Activated CD8-positive, alpha-beta memory T cell treated with anti-CD3 and anti-CD28 coated beads for 48 hours (primary cell): ENCODE measurements around the gene H1-8.
"Not testable (repeated sequence)": the region's sequence is repeated elsewhere in the genome, so short reads cannot be mapped to it uniquely, and the experiment has no call there.

Experiments
- DNase-seq, 3 experiments: peaks; one replicate each; pipeline ENCODE4 v3.0.0-alpha.2; 2020; ENCODE audit warnings: low read depth in 2 of 3, low spot score in 2 of 3

H1-8 gene

DNA sequence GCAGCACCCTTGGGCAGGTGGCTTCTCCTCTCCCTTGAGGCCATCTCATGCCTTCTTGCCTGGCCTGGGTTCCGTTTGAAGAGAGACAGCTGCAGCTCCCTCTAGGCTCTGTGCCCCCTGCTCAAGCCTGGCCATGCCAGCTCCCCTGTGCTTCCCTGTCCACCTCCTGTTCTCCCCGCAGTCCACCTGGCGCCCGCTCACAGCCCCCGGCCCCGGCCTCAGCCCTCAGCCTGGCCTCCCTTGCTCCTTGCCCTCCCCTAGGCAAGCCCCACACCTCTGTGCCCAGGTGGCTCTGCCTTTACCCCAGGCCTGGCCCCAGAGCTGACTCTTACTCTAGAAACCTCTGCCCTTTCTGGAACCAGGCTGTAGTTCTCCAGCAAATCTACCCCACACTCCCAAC, 28.4 kb upstream of the H1-8 start:
- no peak for DNase-seq

GRCh38 chr3:129515108-129515820, 27.7 kb upstream of the H1-8 start:
- not testable (repeated sequence) for DNase-seq

DNA sequence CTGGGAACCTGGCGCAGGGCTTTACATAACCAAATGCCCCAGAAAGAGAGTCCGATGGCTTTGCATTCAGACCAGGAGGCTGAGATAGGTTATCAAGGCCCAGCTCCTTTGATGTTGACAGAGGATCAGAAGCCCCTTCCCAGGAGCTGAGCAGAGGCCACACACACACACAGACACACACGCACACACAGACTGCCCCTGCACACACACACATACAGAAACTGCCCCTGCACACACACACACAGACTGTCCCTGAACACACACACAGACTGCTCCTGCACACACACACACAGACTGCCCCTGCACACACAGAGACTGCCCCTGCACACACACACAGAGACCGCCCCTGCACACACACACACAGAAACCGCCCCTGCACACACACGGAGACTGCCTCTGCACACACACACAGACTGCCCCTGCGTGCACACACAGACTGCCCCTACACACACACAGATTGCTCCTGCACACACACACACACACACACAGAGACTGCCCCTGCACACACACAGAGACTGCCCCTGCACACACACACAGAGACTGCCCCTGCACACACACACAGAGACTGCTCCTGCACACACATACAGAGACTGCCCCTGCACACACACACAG, 27.0 kb upstream of the H1-8 start:
- DNase-seq = not testable (repeated sequence)

DNA sequence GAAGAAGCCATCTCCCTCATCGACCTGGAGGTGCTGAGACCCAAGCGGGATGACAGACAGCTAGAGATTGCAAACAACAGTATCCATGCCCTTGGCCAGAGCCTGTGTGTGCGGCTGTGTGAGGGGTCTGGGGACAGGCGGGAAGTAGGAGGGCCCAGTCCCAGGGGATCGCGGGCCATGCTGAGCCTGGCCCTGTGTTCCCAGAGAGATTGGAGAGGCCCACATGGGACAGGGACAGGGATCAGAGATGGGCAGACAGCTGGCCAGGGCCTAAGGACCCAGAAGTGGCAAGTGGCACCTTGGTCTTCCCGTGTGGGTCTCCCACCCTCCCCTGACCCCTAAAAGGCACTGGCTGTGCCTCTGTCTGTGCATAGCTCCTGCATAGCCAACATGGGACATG, 25.5 kb upstream of the H1-8 start:
- DNase-seq = no peak

DNA sequence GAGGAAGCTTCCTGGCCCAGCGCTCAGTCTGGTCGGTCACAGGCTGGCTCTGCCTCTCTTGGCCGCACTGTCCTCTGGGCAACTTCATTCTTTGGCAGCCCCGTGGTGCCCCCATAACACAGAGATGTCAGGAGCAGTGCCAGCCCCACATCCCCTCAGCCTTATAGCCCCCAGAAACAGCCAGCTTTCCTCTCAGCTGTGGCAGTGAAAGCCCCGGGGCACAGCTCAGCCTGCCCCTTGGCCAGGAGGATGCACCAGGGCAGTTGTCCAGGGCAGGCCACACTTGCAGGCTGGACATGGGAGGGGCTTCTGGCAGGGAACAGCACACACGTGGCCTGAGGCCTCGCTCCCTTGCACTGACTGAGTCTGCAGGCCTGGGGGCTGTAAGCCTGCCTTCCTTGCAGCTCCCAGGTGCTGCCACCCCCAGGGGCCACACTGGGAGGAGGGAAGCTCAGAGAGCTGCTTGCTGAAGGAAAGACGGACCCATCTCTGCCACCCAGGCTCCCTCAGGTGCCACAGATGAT, 24.9 kb upstream of the H1-8 start:
- DNase-seq = no peak

DNA sequence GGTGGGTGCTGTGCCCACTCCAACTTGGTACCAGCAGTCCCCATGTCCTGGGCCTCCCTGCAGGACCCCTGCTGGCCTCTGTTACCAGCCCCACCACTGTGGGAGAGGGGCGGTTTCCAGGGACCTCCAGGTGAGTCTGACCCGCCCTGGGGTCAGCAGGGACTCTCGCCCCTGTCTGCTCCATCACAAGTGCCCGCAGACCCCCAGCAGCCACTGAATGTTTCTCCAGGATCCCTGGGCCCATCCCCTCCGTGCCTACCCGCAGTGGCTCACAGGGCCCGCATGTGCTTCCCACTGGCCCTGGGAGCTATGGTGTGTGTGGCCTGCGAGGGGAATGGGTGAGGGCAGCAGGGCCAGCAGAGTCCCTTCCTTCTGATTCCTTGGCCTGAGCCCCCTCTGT, 24.4 kb upstream of the H1-8 start:
- DNase-seq = no peak

DNA sequence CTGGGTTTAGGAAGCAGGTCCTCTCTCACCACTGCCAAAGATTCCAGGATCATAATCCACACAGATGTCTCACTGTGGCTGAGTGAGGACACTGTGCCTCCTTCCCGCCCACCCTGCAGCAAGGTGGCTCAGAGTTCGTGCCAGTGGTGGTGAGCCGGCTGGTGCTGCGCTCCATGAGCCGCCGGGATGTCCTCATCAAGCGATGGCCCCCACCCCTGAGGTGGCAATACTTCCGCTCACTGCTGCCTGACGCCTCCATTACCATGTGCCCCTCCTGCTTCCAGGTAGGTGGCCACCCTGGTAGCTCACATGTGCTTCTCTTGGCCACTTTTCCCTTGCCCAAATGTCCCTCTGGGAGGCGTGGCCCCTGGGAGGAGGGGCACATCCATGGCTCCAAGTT, 23.5 kb upstream of the H1-8 start:
- DNase-seq = no peak

DNA sequence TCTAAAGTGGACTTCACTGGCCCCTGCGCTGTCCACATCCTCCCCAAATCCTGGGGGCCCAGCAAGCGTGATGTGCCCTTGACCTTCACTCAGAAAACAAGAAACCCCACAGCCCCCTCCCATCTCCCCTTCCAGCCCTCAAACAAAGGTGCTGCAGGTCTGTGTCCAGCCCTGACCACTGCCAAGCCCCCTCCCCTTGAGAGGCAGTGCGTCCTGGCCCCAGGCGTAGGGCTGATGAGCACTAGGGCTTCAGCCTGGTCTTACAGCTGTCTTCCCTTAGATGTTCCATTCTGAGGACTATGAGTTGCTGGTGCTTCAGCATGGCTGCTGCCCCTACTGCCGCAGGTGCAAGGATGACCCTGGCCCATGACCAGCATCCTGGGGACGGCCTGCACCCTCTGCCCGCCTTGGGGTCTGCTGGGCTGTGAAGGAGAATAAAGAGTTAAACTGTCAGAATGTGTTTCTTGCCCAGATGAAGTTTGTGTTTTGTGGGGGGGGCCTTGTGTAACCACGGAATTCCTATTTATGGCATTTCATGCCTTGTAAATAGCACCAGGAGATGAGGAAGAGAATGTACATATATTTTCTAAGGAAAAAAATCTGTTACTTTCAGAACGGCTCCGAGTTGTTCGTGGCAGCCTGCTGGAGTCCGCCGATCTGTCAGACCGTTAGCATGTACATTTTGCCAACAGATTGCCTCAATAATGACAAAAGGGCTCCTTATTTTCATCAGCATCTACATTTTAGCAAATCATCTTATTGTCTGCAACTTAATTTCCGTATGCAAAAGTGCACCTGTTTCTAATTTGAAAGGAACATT, 22.9 kb upstream of the H1-8 start:
- DNase-seq = no peak

GRCh38 chr3:129520960-129521359, 22.0 kb upstream of the H1-8 start:
- DNase-seq = no peak

- DNase-seq = no peak
Measured at GRCh38 chr3:129521611-129522010, 21.4 kb upstream of the H1-8 start.

DNA sequence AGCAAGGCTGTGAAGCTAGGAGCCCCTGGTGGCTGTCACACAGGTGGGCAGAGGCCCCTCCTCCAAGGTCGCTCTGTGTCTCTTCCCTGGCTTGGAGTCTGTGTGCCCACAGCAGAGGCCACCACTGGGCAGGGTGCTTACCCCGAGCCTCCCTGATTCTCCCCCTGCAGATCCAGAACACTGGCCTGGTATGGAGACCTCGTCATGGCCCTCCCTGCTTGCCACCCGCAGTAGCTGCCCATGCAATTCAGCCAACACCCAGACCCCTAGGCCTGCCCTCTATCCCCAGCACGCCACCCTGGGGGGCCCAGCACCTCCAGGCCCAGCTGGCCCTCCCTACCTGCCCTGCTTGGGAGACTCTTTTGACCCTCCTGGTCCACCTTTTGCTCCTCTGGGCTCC, 20.0 kb upstream of the H1-8 start:
- DNase-seq = no peak

GRCh38 chr3:129524081-129524480, 18.9 kb upstream of the H1-8 start:
- DNase-seq = no peak

DNA sequence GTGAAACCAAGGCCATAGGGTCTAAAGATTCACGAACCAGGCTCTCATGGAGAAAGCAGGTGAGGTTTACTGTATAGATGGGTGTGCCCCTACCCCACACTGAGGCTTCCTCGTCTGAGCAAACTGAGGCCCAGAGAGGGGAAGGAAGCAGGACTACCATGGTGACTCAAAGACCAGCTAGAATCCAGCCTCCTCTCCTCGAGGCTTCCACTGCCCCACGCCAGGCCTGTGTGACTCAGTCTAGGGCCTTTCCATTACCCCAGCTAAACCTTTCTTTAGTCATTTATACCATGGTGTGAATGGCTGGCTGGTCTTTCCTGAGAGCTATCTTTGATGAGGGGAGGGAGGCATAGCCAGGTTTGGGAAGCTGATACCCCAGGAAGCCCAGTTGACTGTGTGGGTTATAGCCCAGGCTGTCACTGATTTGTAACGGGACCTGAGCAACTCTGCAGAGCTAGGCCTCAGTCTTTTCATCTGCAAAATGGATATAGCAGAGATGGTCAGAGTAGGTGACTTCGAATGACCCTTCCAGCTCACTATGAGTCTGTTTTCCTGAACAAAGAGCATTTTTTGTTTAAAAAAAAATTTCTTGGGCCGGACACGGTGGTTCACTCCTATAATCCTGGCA, 17.5 kb upstream of the H1-8 start:
- no peak for DNase-seq

DNA sequence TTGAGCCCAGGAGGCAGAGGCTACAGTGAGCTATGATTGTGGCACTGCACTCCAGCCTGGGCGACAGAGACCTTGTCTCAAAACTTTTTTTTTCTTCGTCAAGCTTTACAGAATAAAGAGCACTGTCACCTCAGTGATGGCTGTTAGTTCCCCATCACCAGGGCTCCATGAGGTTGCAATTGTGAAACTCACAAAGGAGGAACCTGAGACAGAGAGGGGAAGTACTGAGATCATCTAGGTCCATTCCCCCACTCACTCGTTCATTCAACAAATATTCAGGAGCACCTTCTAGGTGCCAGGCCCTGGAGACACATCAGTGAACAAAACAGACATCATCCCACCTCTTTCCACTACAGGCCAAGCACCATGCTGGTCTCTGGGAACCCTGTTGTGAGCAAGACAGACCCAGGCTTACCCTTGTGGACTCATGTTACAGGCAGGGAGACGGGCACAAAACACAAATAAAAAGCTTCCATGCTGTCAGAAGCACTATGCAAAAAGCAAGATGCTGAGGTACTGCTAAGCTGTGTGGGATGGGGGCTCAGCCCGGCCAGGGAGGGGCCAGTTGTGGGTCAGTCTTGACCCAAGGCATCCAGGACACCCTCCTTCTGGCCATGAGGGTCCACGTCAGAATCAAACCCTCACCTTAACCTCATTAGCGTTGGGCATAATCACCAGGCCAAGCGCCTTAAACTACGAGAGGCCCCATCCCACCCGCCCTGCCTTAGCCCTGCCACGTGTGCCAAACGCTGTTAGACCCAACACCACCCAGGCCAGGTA, 16.7 kb upstream of the H1-8 start:
- no peak for DNase-seq

DNA sequence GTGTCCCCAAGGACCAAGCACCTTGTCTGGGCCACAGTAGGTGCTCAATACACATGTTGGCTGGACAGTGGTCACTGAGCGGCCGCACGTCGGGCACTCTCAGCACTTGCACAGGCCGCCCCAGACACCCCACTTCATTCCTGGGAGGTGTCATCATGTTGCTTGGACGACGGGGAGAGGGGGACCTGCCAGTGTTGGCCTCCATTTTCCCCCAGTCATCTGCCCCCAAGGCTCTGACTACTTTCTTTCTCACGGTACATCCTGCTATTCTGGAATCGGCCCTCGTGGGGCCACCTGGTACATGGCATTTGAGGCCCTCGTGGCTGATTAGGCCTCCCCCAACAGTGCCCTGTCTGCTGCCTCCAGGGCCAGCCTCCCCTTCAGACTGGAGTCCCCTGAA, 15.7 kb upstream of the H1-8 start:
- DNase-seq = no peak

DNA sequence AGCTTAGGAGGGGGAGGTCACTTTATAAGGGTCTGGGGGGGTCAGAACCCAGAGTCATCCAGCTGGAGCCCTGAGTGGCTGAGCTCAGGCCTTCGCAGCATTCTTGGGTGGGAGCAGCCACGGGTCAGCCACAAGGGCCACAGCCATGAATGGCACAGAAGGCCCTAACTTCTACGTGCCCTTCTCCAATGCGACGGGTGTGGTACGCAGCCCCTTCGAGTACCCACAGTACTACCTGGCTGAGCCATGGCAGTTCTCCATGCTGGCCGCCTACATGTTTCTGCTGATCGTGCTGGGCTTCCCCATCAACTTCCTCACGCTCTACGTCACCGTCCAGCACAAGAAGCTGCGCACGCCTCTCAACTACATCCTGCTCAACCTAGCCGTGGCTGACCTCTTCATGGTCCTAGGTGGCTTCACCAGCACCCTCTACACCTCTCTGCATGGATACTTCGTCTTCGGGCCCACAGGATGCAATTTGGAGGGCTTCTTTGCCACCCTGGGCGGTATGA, 14.3 kb upstream of the H1-8 start, which contains the start of gene RHO:
RHO (plus strand) TSS at position 51 of the 512 bp plus-strand sequence; CDS start at position 146, 95 bp downstream.
- DNase-seq = no peak

DNA sequence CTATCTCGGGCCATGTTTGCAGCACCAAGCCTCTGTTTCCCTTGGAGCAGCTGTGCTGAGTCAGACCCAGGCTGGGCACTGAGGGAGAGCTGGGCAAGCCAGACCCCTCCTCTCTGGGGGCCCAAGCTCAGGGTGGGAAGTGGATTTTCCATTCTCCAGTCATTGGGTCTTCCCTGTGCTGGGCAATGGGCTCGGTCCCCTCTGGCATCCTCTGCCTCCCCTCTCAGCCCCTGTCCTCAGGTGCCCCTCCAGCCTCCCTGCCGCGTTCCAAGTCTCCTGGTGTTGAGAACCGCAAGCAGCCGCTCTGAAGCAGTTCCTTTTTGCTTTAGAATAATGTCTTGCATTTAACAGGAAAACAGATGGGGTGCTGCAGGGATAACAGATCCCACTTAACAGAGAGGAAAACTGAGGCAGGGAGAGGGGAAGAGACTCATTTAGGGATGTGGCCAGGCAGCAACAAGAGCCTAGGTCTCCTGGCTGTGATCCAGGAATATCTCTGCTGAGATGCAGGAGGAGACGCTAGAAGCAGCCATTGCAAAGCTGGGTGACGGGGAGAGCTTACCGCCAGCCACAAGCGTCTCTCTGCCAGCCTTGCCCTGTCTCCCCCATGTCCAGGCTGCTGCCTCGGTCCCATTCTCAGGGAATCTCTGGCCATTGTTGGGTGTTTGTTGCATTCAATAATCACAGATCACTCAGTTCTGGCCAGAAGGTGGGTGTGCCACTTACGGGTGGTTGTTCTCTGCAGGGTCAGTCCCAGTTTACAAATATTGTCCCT, 13.4 kb upstream of the H1-8 start:
- DNase-seq = no peak

DNA sequence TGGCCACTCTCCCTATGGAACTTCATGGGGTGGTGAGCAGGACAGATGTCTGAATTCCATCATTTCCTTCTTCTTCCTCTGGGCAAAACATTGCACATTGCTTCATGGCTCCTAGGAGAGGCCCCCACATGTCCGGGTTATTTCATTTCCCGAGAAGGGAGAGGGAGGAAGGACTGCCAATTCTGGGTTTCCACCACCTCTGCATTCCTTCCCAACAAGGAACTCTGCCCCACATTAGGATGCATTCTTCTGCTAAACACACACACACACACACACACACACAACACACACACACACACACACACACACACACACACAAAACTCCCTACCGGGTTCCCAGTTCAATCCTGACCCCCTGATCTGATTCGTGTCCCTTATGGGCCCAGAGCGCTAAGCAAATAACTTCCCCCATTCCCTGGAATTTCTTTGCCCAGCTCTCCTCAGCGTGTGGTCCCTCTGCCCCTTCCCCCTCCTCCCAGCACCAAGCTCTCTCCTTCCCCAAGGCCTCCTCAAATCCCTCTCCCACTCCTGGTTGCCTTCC, 12.7 kb upstream of the H1-8 start:
- DNase-seq = no peak

DNA sequence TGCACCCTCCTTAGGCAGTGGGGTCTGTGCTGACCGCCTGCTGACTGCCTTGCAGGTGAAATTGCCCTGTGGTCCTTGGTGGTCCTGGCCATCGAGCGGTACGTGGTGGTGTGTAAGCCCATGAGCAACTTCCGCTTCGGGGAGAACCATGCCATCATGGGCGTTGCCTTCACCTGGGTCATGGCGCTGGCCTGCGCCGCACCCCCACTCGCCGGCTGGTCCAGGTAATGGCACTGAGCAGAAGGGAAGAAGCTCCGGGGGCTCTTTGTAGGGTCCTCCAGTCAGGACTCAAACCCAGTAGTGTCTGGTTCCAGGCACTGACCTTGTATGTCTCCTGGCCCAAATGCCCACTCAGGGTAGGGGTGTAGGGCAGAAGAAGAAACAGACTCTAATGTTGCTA, 12.2 kb upstream of the H1-8 start:
- no peak for DNase-seq
